Uterus (tissue), 2 donors: ENCODE results near the gene ZNF800.

Source experiments
- CTCF ChIP-seq, 4 experiments: fragments of 200-600 bp in 2 of 4; fragments of 450-650 bp in 2 of 4; sonication (generic) in 2 of 4; IDR thresholded peaks; one replicate each; pipeline ENCODE4 v1.5.1; 2016 to 2019; ENCODE audit warnings: antibody characterized with exemption in 4 of 4, mild to moderate bottlenecking in 2 of 4, moderate library complexity in 1 of 4
- POLR2A ChIP-seq, 2 donors: fragments of 450-650 bp; IDR thresholded peaks; one replicate each; pipeline ENCODE4 v1.6.1; 2016; ENCODE audit warnings: antibody characterized with exemption in 2 of 2, mild to moderate bottlenecking in 1 of 2, moderate library complexity in 1 of 2

- no peak for TF ChIP-seq CTCF (IDR thresholded peaks at IDR 0.05)
- TF ChIP-seq POLR2A (IDR thresholded peaks at IDR 0.05), result no peak
These were observed 44.7 kb upstream of the ZNF800 start for GRCh38 chr7:127437241-127437640.
